NCI-H460 (cell line): ENCODE results near the gene NTNG2. TPM values are rescaled to one million over a fixed set of nuclear protein-coding genes. Genes with fewer than 3 reads are reported as not detected.
"Not testable (repeated sequence)": the region's sequence is repeated elsewhere in the genome, so short reads cannot be mapped to it uniquely, and the experiment has no call there.

ENCODE experiments used
- DNase-seq: peaks from one replicate; pipeline ENCODE4 v3.0.0-alpha.2; 2016; ENCODE audit warnings: low read depth; ENCODE audit errors: extremely low read depth
- total RNA-seq: library from RNA; depleted of rRNA; stranded (reverse); fragments of >200 nt; shearing (Covaris generic); gene quantifications from 2 replicates; pipeline ENCODE4 v1.2.3, GENCODE V29; 2014

NTNG2 gene
- total RNA-seq, 1 experiment from 2014 or later, result 0.07 TPM

GRCh38 chr9:132244582-132245455, 83.0 kb downstream of the NTNG2 start:
- no peak for DNase-seq

GRCh38 chr9:132245465-132245864, 83.6 kb downstream of the NTNG2 start:
- DNase-seq, result no peak

- no peak for DNase-seq
These were observed 86.1 kb downstream of the NTNG2 start for GRCh38 chr9:132247942-132248341.

- no peak for DNase-seq
These were observed 87.3 kb downstream of the NTNG2 start for GRCh38 chr9:132249123-132249522.

- no peak for DNase-seq
These were observed 87.8 kb downstream of the NTNG2 start for GRCh38 chr9:132249690-132250089.

GRCh38 chr9:132250324-132251262, 88.7 kb downstream of the NTNG2 start:
- DNase-seq, result no peak

- no peak for DNase-seq
These were observed 99.0 kb downstream of the NTNG2 start for GRCh38 chr9:132260846-132261245.

GRCh38 chr9:132266017-132266416, 104.2 kb downstream of the NTNG2 start:
- DNase-seq, result no peak

GRCh38 chr9:132267660-132268059, 105.8 kb downstream of the NTNG2 start:
- DNase-seq, result no peak

GRCh38 chr9:132268725-132269352, 107.0 kb downstream of the NTNG2 start:
- DNase-seq, result peak; percentile 65

GRCh38 chr9:132269704-132270516, 108.1 kb downstream of the NTNG2 start:
- DNase-seq, result not testable (repeated sequence)

- DNase-seq, result no peak
These were observed 113.0 kb downstream of the NTNG2 start for GRCh38 chr9:132274861-132275260.

- DNase-seq, result no peak
These were observed 121.3 kb downstream of the NTNG2 start for GRCh38 chr9:132283165-132283564.

GRCh38 chr9:132283863-132284262, 122.0 kb downstream of the NTNG2 start:
- no peak for DNase-seq

- DNase-seq, result no peak
These were observed 125.5 kb downstream of the NTNG2 start for GRCh38 chr9:132287256-132287760.

GRCh38 chr9:132288361-132288760, 126.5 kb downstream of the NTNG2 start:
- DNase-seq, result no peak

- no peak for DNase-seq
These were observed 127.1 kb downstream of the NTNG2 start for GRCh38 chr9:132288966-132289365.

- DNase-seq, result no peak
These were observed 131.4 kb downstream of the NTNG2 start for GRCh38 chr9:132293145-132293721.
